Esophagus muscularis mucosa (tissue), 4 donors: ENCODE measurements around the gene APOL4. TPM values are rescaled to one million over a fixed set of nuclear protein-coding genes. Genes with fewer than 3 reads are reported as not detected.
"Not testable (repeated sequence)": the region's sequence is repeated elsewhere in the genome, so short reads cannot be mapped to it uniquely, and the experiment has no call there.

ENCODE experiments used
- DNase-seq: peaks from one replicate; pipeline ENCODE4 v3.0.0-alpha.2; 2017; ENCODE audit errors: extremely low spot score
- H3K27ac ChIP-seq, 4 donors: fragments of 200-600 bp; sonication (generic); replicated peaks in 1 of 4; 1 replicate in 3 of 4; 2 replicates in 1 of 4; pipeline ENCODE4 v1.5.1; 2016 to 2019; ENCODE audit warnings: mild to moderate bottlenecking in 1 of 4
- H3K27me3 ChIP-seq, 4 donors: fragments of 200-600 bp; sonication (generic); one replicate each; pipeline versions ENCODE4 v1.5.1 to v1.6.0; 2016 to 2019
- H3K36me3 ChIP-seq, 4 donors: fragments of 200-600 bp; sonication (generic); one replicate each; pipeline ENCODE4 v1.5.1; 2016 to 2019
- H3K4me1 ChIP-seq, 4 donors: fragments of 200-600 bp; sonication (generic); one replicate each; pipeline ENCODE4 v1.5.1; 2016 to 2019
- H3K4me3 ChIP-seq, 4 donors: fragments of 200-600 bp; sonication (generic); 1 replicate in 2 of 4; 2 replicates in 2 of 4; pipeline ENCODE4 v1.5.1; 2016 to 2019; ENCODE audit warnings: mild to moderate bottlenecking in 4 of 4, moderate library complexity in 1 of 4
- H3K9me3 ChIP-seq, 4 donors: fragments of 200-600 bp; sonication (generic); 1 replicate in 3 of 4; 2 replicates in 1 of 4; pipeline ENCODE4 v1.5.1; 2016 to 2019
- CTCF ChIP-seq, 3 experiments: fragments of 200-600 bp in 2 of 3; fragments of 450-650 bp in 1 of 3; sonication (generic) in 2 of 3; IDR thresholded peaks; one replicate each; pipeline ENCODE4 v1.5.1; 2017 to 2019; ENCODE audit warnings: antibody characterized with exemption in 3 of 3, mild to moderate bottlenecking in 2 of 3, moderate library complexity in 1 of 3
- EP300 ChIP-seq: sonication (generic); formaldehyde crosslinking; IDR thresholded peaks from one replicate; pipeline ENCODE4 v1.6.1; 2017; ENCODE audit warnings: antibody characterized with exemption
- POLR2A ChIP-seq: fragments of 450-650 bp; IDR thresholded peaks from one replicate; pipeline ENCODE4 v1.6.1; 2017; ENCODE audit warnings: antibody characterized with exemption, moderate library complexity, mild to moderate bottlenecking, low read depth
- POLR2AphosphoS5 ChIP-seq, 2 donors: sonication (generic); formaldehyde crosslinking; IDR thresholded peaks; one replicate each; pipeline ENCODE4 v1.6.1; 2017; ENCODE audit warnings: antibody characterized with exemption in 2 of 2
- WGBS: methylation state at CpG from one replicate; pipeline ENCODE4 v1.1.5; 2018; 5-methylcytosine and 5-hydroxymethylcytosine counted together
- intact Hi-C: fragments of 100-400 bp; cut with DNase I; formaldehyde crosslinking; loops from one replicate; pipeline ENCODE4 v1.15.1; 2023
- total RNA-seq, 4 donors: library from RNA; depleted of rRNA; stranded (reverse); fragments of >200 nt; gene quantifications; one replicate each; pipeline versions ENCODE4 v1.1.0 to v1.2.1, GENCODE V29; 2016

Gene APOL4
- total RNA-seq, 4 donors from 2014 or later: 0.19 to 24.7 (median 1.6) TPM

- TF ChIP-seq POLR2AphosphoS5 (IDR thresholded peaks at IDR 0.05) (no peak), EP300 (no peak), CTCF (IDR thresholded peaks at IDR 0.05) (no peak), POLR2A (no peak)
- H3K9me3 ChIP-seq: no peaks in the 10 kb centered on the region
- H3K4me1 ChIP-seq: peaks cover 31 to 67% (median 52%) of the 10 kb centered on the region in 4 donors
- no peak for DNase-seq
- H3K4me3 ChIP-seq: no peak overlapping the region
- intact Hi-C loops: loop anchor here (5.0 kb wide), 1 partner anchor 38 kb away; no protein-coding TSS in a partner anchor
- WGBS: 61% methylated on average over 2 of the region's 2 CpGs
- no peak overlapping the region for H3K27ac ChIP-seq
- H3K36me3 ChIP-seq: peaks cover 25 to 43% (median 37%) of the 10 kb centered on the region in 4 donors
- no peaks in the 10 kb centered on the region for H3K27me3 ChIP-seq
These were observed 33.3 kb upstream of the APOL4 start for GRCh38 chr22:36234919-36235318.

DNA sequence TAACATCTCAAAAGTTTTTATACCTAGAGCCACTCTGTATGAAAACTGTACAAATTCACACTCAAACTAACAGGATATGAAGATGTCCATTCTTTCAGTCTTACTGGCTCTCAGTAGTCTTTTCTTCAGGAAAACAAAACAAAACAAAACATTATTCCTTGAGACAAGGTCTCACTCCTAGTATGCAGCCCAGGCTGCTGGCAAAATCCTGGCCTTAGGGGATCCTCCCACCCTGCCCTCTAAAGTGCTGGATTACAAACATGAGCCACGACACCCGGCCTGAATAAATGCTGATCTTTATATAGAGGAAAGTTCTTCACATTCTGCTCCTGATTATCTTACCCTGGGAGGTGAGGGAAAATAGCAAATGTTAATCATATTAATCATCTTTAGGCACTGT, 32.6 kb upstream of the APOL4 start:
- H3K4me1 ChIP-seq: peaks cover 27 to 62% (median 47%) of the 10 kb centered on the region in 4 donors
- no peak overlapping the region for H3K27ac ChIP-seq
- H3K4me3 ChIP-seq: no peak overlapping the region
- DNase-seq: no peak
- peaks cover 27 to 50% (median 41%) of the 10 kb centered on the region in 4 donors for H3K36me3 ChIP-seq
- H3K9me3 ChIP-seq: no peaks in the 10 kb centered on the region
- H3K27me3 ChIP-seq: no peaks in the 10 kb centered on the region
- WGBS: 39% methylated on average over 2 of the region's 2 CpGs
- no peak for TF ChIP-seq POLR2AphosphoS5 (IDR thresholded peaks at IDR 0.05)
- TF ChIP-seq POLR2A: no peak
- no peak for TF ChIP-seq CTCF (IDR thresholded peaks at IDR 0.05)
- no peak for TF ChIP-seq EP300
- intact Hi-C loops: no loop called here

- peaks cover 29 to 54% (median 45%) of the 10 kb centered on the region in 4 donors for H3K36me3 ChIP-seq
- H3K27me3 ChIP-seq: no peaks in the 10 kb centered on the region
- no peak overlapping the region for H3K4me3 ChIP-seq
- 93% methylated on average over 7 of the region's 7 CpGs for WGBS
- H3K4me1 ChIP-seq: peaks cover 27 to 59% (median 46%) of the 10 kb centered on the region in 4 donors
- no peaks in the 10 kb centered on the region for H3K9me3 ChIP-seq
- no peak for TF ChIP-seq CTCF (IDR thresholded peaks at IDR 0.05)
- no peak for TF ChIP-seq EP300
- no peak for TF ChIP-seq POLR2AphosphoS5 (IDR thresholded peaks at IDR 0.05)
- TF ChIP-seq POLR2A: no peak
- no peak for DNase-seq
- no peak overlapping the region for H3K27ac ChIP-seq
- intact Hi-C loops: no loop called here
These were observed 32.2 kb upstream of the APOL4 start for GRCh38 chr22:36233796-36234195.

DNA sequence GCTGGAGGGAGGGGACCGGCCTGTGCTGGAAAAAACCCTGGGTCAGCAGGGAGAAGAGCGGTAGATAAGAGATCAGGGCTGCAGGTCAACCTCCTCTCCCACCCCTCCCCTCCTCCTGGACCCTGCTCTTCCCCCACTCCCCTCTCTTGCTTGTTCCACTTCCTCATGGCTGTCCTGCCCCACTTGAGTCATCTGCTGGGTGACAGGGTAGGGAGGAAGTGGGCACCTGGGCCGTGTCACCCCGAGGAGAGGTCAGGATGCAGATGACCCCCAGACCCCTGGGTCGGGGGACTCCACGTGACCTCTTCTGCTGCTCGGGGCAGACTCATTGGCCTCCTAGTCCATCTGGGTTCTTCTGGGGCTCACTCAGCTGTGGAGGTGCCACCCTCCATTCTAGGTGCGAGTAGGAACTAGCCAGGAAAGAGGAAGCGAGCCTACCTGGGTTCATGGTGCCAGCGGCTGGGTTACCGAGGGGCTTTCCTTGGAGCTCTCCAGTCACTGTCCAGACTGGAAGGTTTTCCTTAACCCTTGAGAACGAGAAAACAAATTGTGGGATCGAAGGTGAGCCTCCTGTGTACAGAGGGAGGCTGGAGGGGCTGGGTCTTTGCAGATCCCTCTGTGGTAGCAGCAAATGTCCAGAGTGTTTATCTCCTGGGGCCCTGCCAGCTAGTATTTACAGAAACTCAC, 31.2 kb upstream of the APOL4 start:
- Histone ChIP-seq H3K4me1 (peaks cover 21 to 50% (median 36%) of the 10 kb centered on the region in 4 donors), H3K4me3 (no peak overlapping the region), H3K9me3 (no peaks in the 10 kb centered on the region), H3K27ac (no peak overlapping the region), H3K36me3 (peaks cover 33 to 63% (median 54%) of the 10 kb centered on the region in 4 donors), H3K27me3 (no peaks in the 10 kb centered on the region)
- WGBS: 76% methylated on average over 6 of the region's 13 CpGs
- intact Hi-C loops: no loop called here
- TF ChIP-seq POLR2AphosphoS5 (IDR thresholded peaks at IDR 0.05): no peak
- no peak for TF ChIP-seq EP300
- no peak for TF ChIP-seq POLR2A
- no peak for TF ChIP-seq CTCF (IDR thresholded peaks at IDR 0.05)
- no peak for DNase-seq

- H3K4me1 ChIP-seq: peaks cover 3 to 32% (median 18%) of the 10 kb centered on the region in 4 donors
- DNase-seq, H3K9me3 ChIP-seq, H3K27ac ChIP-seq, H3K27me3 ChIP-seq, H3K4me3 ChIP-seq, intact Hi-C loops: not testable (repeated sequence)
- H3K36me3 ChIP-seq: peaks cover 33 to 81% (median 66%) of the 10 kb centered on the region in 4 donors
- WGBS: 87% methylated on average over 3 of the region's 5 CpGs
These were observed 29.4 kb upstream of the APOL4 start for GRCh38 chr22:36231051-36231450.

DNA sequence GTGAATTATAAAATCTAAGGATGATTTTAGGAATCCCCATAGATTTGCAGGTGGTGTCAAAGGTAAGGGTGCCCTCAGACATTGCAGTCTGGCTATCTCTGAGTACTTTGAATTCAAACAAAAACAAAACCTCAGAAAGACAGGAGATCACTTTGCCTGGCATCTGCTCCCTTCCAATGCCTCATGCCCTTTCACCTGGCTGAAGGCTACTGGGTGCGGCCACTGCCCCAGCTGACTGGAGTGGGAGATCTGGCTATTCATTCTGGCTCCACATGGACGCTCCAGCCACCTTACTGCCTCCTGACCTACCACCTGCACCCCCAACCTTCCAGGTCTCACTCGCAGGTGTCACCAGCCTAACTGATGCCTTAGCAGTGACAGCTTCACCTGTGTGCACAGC, 28.0 kb upstream of the APOL4 start:
- H3K9me3 ChIP-seq, H3K27me3 ChIP-seq, H3K27ac ChIP-seq, intact Hi-C loops, DNase-seq, H3K4me3 ChIP-seq: not testable (repeated sequence)
- peaks cover 33 to 82% (median 68%) of the 10 kb centered on the region in 4 donors for H3K36me3 ChIP-seq
- peaks cover 0 to 19% (median 6%) of the 10 kb centered on the region in 4 donors for H3K4me1 ChIP-seq
- WGBS: 93% methylated on average over 3 of the region's 3 CpGs
